Upper lobe of left lung (tissue), 6 donors: Measurements from ENCODE around the gene PGAP6. TPM values are rescaled to one million over a fixed set of nuclear protein-coding genes. Genes with fewer than 3 reads are reported as not detected.
"Not testable (repeated sequence)": the region's sequence is repeated elsewhere in the genome, so short reads cannot be mapped to it uniquely, and the experiment has no call there.

Experiments
- ATAC-seq, 2 donors: fragments of 200-7000 bp; cut with Tn5 transposase; one replicate each; pipeline ENCODE4 v1.9.1; 2022; ENCODE audit warnings: mild to moderate bottlenecking in 2 of 2, moderate library complexity in 2 of 2; ENCODE audit not compliant: low FRiP score in 2 of 2
- DNase-seq, 2 donors: peaks; one replicate each; pipeline ENCODE4 v3.0.0-alpha.2; 2019 to 2020
- H3K27ac ChIP-seq, 4 donors: fragments of 200-600 bp; sonication (generic); one replicate each; pipeline ENCODE4 v1.5.1; 2016 to 2019
- H3K27me3 ChIP-seq, 4 donors: fragments of 200-600 bp; sonication (generic); one replicate each; pipeline ENCODE4 v1.5.1; 2017 to 2019
- H3K36me3 ChIP-seq, 4 donors: fragments of 200-600 bp; sonication (generic); one replicate each; pipeline ENCODE4 v1.5.1; 2016 to 2019
- H3K4me1 ChIP-seq, 4 donors: fragments of 200-600 bp; sonication (generic); one replicate each; pipeline ENCODE4 v1.5.1; 2018 to 2019
- H3K4me3 ChIP-seq, 4 donors: fragments of 200-600 bp; sonication (generic); one replicate each; pipeline ENCODE4 v1.5.1; 2017 to 2019; ENCODE audit warnings: mild to moderate bottlenecking in 2 of 4, moderate library complexity in 1 of 4
- H3K9me3 ChIP-seq, 4 donors: fragments of 200-600 bp; sonication (generic); one replicate each; pipeline ENCODE4 v1.5.1; 2018 to 2019
- EP300 ChIP-seq, 4 donors: sonication (generic); formaldehyde crosslinking; IDR thresholded peaks; one replicate each; pipeline ENCODE4 v1.5.1; 2017; ENCODE audit warnings: antibody characterized with exemption in 4 of 4, control low read depth in 2 of 4
- POLR2A ChIP-seq, 4 donors: fragments of 450-650 bp; IDR thresholded peaks; one replicate each; pipeline ENCODE4 v1.5.1; 2016 to 2017; ENCODE audit warnings: antibody characterized with exemption in 4 of 4, mild to moderate bottlenecking in 2 of 4
- POLR2AphosphoS5 ChIP-seq, 2 donors: sonication (generic); formaldehyde crosslinking; IDR thresholded peaks; one replicate each; pipeline ENCODE4 v1.5.1; 2017; ENCODE audit warnings: antibody characterized with exemption in 2 of 2
- WGBS, 2 donors: methylation state at CpG; one replicate each; pipeline ENCODE4 v1.1.5; 2017 to 2018; 5-methylcytosine and 5-hydroxymethylcytosine counted together
- total RNA-seq, 6 donors: library from RNA; depleted of rRNA in 4 of 6; stranded (reverse); fragments of >200 nt in 4 of 6; gene quantifications; one replicate each; pipeline versions ENCODE4 v1.1.0 to v1.2.1, GENCODE V29; 2016 to 2021
- TF ChIP-seq, protein P1 (sequence below), 6 experiments: fragments of 450-650 bp in 4 of 6; fragments of 200-600 bp in 2 of 6; sonication (generic) in 2 of 6; IDR thresholded peaks; one replicate each; pipeline ENCODE4 v1.5.1; 2016 to 2019; ENCODE audit warnings: antibody characterized with exemption in 6 of 6
- donor health status: DM: no; HTN: no; CAD: no; lungs with moderate emphysema.
- donor health status: DM: no; HTN: yes; CAD: no; lungs with severe emphysema.

The PGAP6 gene
- total RNA-seq, 6 donors from 2014 or later: 27.9 to 150 (median 96.4) TPM

DNA sequence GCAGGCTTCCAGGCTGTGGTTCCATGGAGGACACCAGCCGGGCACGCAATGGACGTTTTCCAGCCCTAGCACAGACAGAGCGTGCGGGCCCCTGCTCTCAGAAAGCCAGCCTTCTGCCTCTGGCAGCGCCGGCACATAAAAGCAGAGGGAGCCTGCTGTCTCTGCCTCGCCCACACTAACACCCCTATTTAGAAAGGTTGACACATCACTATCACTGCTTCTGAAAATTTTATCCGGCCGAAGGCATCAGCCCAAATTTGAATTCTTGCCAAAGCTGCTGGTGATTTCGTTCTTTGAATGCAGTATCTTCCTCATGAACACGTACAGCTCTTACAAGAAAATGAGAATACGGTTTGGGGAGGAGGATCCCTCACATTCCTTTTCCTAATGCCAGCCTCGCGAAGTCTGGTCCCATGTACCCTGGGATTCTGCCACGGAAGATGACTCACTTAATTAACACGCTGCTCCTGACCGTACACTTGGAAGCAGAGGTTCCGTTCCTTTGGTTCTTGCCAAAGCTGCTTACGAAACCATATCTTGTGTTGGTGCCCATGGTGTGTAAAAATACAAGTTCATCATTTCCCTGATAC lies 42.4 kb upstream of the PGAP6 start:
- no peaks in the 10 kb centered on the region for H3K27me3 ChIP-seq
- peak overlapping the region in 3 of 4 donors; percentile 47 to 93 (median 78) for H3K4me3 ChIP-seq
- H3K27ac ChIP-seq: peak overlapping the region; percentile 84 to 93 (median 92)
- peaks cover 18 to 35% (median 31%) of the 10 kb centered on the region in 4 donors for H3K4me1 ChIP-seq
- no peaks in the 10 kb centered on the region for H3K36me3 ChIP-seq
- peak; percentile 77 to 80 for ATAC-seq
- DNase-seq: peak in 1 of 2 donors; percentile 56
- WGBS, 2 donors: 49 to 50% methylated on average over 8 to 20 of the region's 20 CpGs
- no peaks in the 10 kb centered on the region for H3K9me3 ChIP-seq
- peak; percentile 40 to 81 for TF ChIP-seq POLR2AphosphoS5 (IDR thresholded peaks at IDR 0.05)
- TF ChIP-seq POLR2A (IDR thresholded peaks at IDR 0.05): no peak

DNA sequence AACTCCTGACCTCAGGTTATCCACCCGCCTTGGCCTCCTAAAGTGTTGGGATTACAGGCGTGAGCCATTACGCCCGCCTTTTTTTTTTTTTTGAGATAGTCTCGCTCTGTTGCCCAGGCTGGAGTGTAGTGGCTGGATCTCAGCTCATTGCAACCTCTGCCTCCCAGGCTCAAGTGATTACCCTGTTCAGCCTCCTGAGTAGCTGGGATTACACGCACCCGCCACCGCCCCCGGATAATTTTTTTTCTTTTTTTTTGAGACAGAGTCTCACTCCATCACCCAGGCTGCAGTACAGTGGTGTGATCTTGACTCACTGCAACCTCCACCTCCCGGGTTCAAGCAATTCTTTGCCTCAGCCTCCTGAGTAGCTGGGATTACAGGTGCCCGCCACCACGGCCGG lies 40.4 kb upstream of the PGAP6 start:
- peaks cover 13 to 25% (median 23%) of the 10 kb centered on the region in 4 donors for H3K4me1 ChIP-seq
- ATAC-seq, H3K4me3 ChIP-seq, H3K27me3 ChIP-seq, H3K27ac ChIP-seq, H3K9me3 ChIP-seq, DNase-seq, H3K36me3 ChIP-seq: not testable (repeated sequence)
- WGBS, 2 donors: 94 to 95% methylated on average over 13 of the region's 13 CpGs

DNA sequence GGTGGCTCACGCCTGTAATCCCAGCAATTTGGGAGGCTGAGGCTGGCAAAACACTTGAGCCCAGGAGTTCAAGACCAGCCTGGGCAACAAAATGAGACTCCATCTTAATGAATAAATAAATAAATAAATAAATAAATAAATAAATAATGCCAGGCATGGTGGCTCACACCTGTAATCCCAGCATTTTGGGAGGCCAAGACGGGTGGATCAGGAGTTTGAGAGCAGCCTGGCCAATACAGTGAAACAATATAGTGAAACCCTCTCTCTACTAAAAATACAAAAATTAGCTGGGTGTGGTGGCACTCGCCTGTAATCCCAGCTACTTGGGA lies 33.4 kb upstream of the PGAP6 start:
- H3K36me3 ChIP-seq: peaks cover 0 to 19% (median 9%) of the 10 kb centered on the region in 4 donors
- H3K4me1 ChIP-seq, H3K4me3 ChIP-seq, H3K9me3 ChIP-seq, ATAC-seq, DNase-seq, H3K27me3 ChIP-seq, H3K27ac ChIP-seq: not testable (repeated sequence)
- 93 to 97% methylated on average over 3 of the region's 3 CpGs for WGBS, 2 donors

DNA sequence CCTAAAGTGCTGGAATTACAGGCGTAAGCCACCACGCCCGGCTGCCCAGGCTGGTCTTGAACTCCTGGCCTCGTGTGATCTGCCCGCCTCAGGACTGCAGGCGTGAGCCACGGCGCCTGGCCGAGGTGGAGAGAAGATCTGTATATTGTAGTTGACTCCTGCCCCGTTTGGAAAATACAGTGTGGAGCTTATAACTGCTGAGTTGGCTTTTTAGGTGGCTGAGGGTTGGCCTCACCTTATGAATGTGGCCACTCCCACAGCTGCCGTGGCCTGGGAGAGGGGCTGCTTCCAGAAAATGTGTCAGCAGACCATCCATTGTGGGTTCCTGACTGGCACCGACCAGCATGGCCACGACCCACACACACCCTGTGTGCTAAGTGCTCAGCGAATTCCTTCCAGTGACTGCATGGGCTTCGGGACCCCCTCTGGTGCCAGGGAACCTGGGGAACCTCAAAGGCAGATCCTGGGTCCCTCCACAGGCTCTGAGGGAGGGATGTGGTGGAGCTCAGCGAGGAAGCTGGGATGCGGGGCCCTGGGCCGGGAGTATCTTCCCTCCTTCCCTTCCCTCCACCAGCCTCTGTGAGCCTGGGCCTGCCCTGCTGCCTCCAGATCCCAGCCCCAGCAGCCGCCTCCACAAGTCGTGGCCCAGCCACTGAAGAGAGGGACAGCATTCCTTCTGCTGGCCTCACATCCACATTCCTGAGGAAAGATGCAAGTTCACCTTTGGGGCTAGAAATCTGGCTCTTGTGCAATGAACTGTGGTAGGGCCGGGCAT lies 32.8 kb upstream of the PGAP6 start:
- Histone ChIP-seq H3K27ac (no peak overlapping the region), H3K9me3 (no peaks in the 10 kb centered on the region), H3K36me3 (peaks cover 0 to 23% (median 12%) of the 10 kb centered on the region in 4 donors), H3K4me3 (no peak overlapping the region), H3K4me1 (no peaks in the 10 kb centered on the region), H3K27me3 (no peaks in the 10 kb centered on the region)
- ATAC-seq: no peak
- WGBS, 2 donors: 90 to 93% methylated on average over 10 to 21 of the region's 21 CpGs
- DNase-seq: no peak
- no peak for TF ChIP-seq POLR2A (IDR thresholded peaks at IDR 0.05)
- no peak for TF ChIP-seq POLR2AphosphoS5 (IDR thresholded peaks at IDR 0.05)
- no peak for TF ChIP-seq EP300 (IDR thresholded peaks at IDR 0.05)
- TF ChIP-seq, protein P1, sequence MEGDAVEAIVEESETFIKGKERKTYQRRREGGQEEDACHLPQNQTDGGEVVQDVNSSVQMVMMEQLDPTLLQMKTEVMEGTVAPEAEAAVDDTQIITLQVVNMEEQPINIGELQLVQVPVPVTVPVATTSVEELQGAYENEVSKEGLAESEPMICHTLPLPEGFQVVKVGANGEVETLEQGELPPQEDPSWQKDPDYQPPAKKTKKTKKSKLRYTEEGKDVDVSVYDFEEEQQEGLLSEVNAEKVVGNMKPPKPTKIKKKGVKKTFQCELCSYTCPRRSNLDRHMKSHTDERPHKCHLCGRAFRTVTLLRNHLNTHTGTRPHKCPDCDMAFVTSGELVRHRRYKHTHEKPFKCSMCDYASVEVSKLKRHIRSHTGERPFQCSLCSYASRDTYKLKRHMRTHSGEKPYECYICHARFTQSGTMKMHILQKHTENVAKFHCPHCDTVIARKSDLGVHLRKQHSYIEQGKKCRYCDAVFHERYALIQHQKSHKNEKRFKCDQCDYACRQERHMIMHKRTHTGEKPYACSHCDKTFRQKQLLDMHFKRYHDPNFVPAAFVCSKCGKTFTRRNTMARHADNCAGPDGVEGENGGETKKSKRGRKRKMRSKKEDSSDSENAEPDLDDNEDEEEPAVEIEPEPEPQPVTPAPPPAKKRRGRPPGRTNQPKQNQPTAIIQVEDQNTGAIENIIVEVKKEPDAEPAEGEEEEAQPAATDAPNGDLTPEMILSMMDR (IDR thresholded peaks at IDR 0.05): no peak

DNA sequence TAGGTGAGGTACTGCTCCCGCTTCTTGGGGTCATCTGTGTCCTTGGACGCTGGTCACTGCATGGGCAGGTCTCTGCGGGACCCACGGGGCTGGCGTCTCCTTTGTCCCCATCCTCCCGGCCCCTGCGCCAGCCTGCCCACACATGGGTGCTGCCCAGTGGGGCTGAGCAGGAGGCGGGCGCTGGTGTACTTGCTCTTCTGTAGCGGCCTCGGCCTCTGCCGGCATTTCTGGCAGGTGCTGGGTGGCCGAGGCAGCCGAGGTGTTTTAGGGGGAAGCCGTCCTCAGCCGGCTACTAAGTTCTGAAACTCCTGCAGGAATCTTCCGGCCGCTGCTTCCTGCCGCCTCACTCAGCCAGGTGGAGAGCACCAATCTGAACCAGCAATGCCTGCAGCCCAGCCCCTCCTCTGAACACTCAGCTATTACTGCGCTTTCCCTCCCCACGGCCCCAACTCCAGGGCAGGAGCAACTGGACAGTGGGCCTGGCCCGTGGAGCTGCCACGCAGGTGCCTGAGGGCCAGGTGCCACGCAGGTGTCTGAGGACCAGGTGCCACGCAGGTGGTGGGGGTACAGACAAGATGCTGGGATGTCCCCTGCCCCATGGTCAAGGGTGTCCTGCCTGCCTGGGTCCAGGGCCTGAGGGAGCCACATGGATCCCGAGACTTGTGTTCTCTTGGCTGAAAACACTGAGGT lies 29.9 kb upstream of the PGAP6 start:
- ATAC-seq (no peak), DNase-seq (no peak)
- H3K27me3 ChIP-seq: no peaks in the 10 kb centered on the region
- peaks cover 0 to 26% (median 12%) of the 10 kb centered on the region in 4 donors for H3K36me3 ChIP-seq
- TF ChIP-seq EP300 (IDR thresholded peaks at IDR 0.05) (no peak), POLR2A (IDR thresholded peaks at IDR 0.05) (no peak), POLR2AphosphoS5 (IDR thresholded peaks at IDR 0.05) (no peak)
- TF ChIP-seq, protein P1 (IDR thresholded peaks at IDR 0.05): no peak
- H3K9me3 ChIP-seq: no peaks in the 10 kb centered on the region
- H3K27ac ChIP-seq: no peak overlapping the region
- no peak overlapping the region for H3K4me3 ChIP-seq
- 93 to 97% methylated on average over 10 to 26 of the region's 26 CpGs for WGBS, 2 donors
- no peaks in the 10 kb centered on the region for H3K4me1 ChIP-seq

DNA sequence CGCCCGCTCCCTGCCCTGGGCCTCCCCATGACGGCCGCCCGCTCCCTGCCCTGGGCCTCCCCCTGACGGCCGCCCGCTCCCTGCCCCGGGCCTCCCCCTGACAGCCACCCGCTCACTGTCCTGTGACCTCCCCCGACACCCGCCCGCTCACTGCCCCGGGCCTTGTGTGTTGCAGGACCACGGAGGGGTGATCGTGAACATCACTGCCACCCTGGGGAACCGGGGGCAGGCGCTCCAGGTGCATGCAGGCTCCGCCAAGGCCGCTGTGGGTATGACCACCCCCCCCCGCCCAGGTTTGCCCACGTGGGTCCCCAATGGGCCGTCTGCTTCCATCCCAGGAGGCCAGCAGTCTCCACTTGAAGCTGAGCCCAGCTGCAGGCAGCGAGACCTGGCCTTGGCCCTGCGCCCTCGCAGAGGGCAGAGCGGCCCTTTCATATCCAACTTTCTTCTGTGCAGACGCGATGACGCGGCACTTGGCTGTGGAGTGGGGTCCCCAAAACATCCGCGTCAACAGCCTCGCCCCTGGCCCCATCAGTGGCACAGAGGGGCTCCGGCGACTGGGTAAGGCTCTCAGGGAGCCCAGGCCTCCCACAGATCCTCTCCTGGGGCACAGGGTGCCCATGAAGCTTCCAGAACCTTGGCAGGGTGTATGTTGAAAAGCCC lies 28.9 kb upstream of the PGAP6 start:
- TF ChIP-seq POLR2A (IDR thresholded peaks at IDR 0.05): no peak
- no peak for TF ChIP-seq EP300 (IDR thresholded peaks at IDR 0.05)
- TF ChIP-seq POLR2AphosphoS5 (IDR thresholded peaks at IDR 0.05): no peak
- TF ChIP-seq, protein P1 (IDR thresholded peaks at IDR 0.05): no peak
- Histone ChIP-seq H3K4me1 (no peaks in the 10 kb centered on the region), H3K36me3 (peaks cover 0 to 26% (median 12%) of the 10 kb centered on the region in 4 donors), H3K27ac (no peak overlapping the region), H3K27me3 (no peaks in the 10 kb centered on the region), H3K4me3 (no peak overlapping the region), H3K9me3 (no peaks in the 10 kb centered on the region)
- WGBS, 2 donors: 94% methylated on average over 17 of the region's 36 CpGs; no CpG with 5 or more reads in 1 of the 2 donors
- DNase-seq (peak in 1 of 2 donors; percentile 74), ATAC-seq (peak in 1 of 2 donors; percentile 7)
